ENCODE results near the gene SLC35G3.

DNA sequence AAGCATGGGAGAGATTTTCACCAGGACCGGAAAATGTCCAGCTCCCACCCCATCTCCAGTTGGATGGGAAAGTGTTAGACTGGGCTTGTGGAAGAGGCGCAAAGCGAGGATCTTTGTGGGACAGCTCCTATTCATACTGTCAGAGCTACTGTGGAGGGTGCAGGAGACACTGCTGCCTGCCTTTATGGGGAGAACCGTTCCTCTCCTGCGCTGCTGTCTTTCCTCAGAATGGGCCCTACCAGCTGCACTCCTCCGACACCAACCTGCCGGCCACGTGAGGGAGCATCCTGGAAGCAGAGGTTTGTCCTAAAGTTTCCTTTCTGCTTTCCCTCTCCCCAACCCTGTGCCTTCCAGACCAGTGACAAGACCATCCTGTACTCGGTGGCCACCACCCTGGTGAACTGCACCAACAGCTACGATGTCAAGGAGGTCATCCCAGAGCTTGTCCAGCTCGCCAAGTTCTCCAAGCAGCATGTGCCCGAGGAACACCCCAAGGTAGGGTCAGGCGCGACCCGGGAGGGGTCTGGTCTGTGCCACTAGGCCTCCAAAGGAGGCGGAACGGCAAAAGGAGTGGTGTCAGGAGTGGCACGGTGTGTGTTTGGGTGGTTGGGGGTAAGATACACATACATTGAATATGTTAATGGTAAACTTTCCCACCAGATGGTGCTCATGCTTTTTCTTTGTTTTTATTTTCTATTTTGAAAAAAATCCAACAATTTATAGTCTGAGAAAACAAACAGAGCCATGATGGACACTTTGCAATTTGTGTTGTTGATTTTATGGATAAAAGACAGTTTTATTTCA, 23.0 kb downstream of the SLC35G3 start:
- TF ChIP-seq, protein P1, sequence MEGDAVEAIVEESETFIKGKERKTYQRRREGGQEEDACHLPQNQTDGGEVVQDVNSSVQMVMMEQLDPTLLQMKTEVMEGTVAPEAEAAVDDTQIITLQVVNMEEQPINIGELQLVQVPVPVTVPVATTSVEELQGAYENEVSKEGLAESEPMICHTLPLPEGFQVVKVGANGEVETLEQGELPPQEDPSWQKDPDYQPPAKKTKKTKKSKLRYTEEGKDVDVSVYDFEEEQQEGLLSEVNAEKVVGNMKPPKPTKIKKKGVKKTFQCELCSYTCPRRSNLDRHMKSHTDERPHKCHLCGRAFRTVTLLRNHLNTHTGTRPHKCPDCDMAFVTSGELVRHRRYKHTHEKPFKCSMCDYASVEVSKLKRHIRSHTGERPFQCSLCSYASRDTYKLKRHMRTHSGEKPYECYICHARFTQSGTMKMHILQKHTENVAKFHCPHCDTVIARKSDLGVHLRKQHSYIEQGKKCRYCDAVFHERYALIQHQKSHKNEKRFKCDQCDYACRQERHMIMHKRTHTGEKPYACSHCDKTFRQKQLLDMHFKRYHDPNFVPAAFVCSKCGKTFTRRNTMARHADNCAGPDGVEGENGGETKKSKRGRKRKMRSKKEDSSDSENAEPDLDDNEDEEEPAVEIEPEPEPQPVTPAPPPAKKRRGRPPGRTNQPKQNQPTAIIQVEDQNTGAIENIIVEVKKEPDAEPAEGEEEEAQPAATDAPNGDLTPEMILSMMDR (IDR thresholded peaks at IDR 0.05; ENCODE audit: low read depth, low read length, missing input control) = no peak
- TF ChIP-seq HNF4A (conservative IDR thresholded peaks at IDR 0.05) = no peak
- TF ChIP-seq TAF1 (conservative IDR thresholded peaks at IDR 0.05) = no peak
- no peak for TF ChIP-seq YY1 (IDR thresholded peaks at IDR 0.05)
- TF ChIP-seq SP1 (IDR thresholded peaks at IDR 0.05) = no peak
